ENCODE measurements around the gene TRIM54. TPM values are rescaled to one million over a fixed set of nuclear protein-coding genes. Genes with fewer than 3 reads are reported as not detected.
"Not testable (repeated sequence)": the region's sequence is repeated elsewhere in the genome, so short reads cannot be mapped to it uniquely, and the experiment has no call there.

Gene TRIM54
- total RNA-seq, 3 donors from 2014 or later, result 0.43 TPM; not detected in 2

DNA sequence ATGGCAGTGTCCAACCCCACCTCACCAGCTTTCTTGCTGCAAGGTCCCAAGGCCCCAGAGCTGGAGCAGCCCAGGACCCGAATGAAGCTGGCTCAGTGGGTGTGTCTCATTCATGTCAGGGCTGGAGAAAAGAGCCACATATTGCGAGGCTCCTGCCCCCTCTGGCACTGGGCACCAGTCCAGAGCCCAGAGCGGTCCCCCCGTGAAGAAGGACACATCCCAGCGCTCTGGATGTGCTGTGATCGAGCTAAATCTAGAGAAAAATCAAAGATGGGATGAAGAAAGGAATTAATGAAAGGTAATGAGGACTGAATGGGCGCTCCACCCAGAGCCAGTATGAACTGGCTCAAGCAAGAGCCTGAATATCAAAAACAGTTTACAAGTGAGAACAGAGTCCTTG lies 53.9 kb downstream of the TRIM54 start:
- intact Hi-C loops (cut with DNase I, micrococcal nuclease), result no loop called here
- H3K4me1 ChIP-seq (ENCODE audit: low read depth), result no peaks in the 10 kb centered on the region
- no peak for TF ChIP-seq CTCF (IDR thresholded peaks at IDR 0.05)
- peaks cover 16% of the 10 kb centered on the region for H3K36me3 ChIP-seq (ENCODE audit: low read depth)
- ATAC-seq, result no peak
- no peak for DNase-seq
- H3K9me3 ChIP-seq, result no peaks in the 10 kb centered on the region
- H3K4me3 ChIP-seq, result no peak overlapping the region

DNA sequence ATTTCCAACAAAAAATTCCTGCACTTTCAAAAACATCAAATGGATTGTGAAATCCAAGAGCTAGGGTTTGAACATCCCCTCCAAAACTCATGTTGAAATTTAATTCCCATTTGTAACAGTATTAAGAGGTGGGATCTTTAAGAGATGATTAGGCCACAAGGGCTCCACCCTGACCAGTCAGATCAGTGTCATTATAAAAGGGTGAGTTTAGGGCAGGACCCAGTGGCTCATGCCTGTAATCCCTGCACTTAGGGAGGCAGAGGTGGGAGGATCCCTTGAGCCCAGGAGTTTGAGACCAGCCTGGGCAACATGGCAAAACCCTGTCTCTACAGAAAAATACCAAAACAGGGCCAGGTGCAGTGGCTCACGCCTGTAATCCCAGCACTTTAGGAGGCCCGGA lies 65.4 kb downstream of the TRIM54 start:
- Histone ChIP-seq H3K36me3 (ENCODE audit: low read depth) (no peaks in the 10 kb centered on the region), H3K9me3 (no peaks in the 10 kb centered on the region), H3K4me3 (no peak overlapping the region), H3K4me1 (ENCODE audit: low read depth) (no peaks in the 10 kb centered on the region)
- TF ChIP-seq CTCF (IDR thresholded peaks at IDR 0.05), result no peak
- no peak for ATAC-seq
- DNase-seq, result no peak
- intact Hi-C loops (cut with DNase I, micrococcal nuclease), result no loop called here

GRCh38 chr2:27350106-27350693 lies 68.0 kb downstream of the TRIM54 start:
- intact Hi-C loops (cut with DNase I, micrococcal nuclease), result no loop called here
- H3K36me3 ChIP-seq (ENCODE audit: low read depth), result no peaks in the 10 kb centered on the region
- no peaks in the 10 kb centered on the region for H3K9me3 ChIP-seq
- TF ChIP-seq CTCF (IDR thresholded peaks at IDR 0.05), result no peak
- H3K4me1 ChIP-seq (ENCODE audit: low read depth), result peaks cover 25% of the 10 kb centered on the region
- no peak for ATAC-seq
- no peak for DNase-seq
- H3K4me3 ChIP-seq, result no peak overlapping the region

GRCh38 chr2:27351802-27352598 lies 69.8 kb downstream of the TRIM54 start:
- intact Hi-C loops (cut with DNase I, micrococcal nuclease), result no loop called here
- DNase-seq (no peak), ATAC-seq (no peak)
- no peaks in the 10 kb centered on the region for H3K36me3 ChIP-seq (ENCODE audit: low read depth)
- no peak for TF ChIP-seq CTCF (IDR thresholded peaks at IDR 0.05)
- no peaks in the 10 kb centered on the region for H3K9me3 ChIP-seq
- peaks cover 31% of the 10 kb centered on the region for H3K4me1 ChIP-seq (ENCODE audit: low read depth)
- no peak overlapping the region for H3K4me3 ChIP-seq

- H3K36me3 ChIP-seq (ENCODE audit: low read depth); H3K4me3 ChIP-seq; DNase-seq; H3K9me3 ChIP-seq; intact Hi-C loops (cut with DNase I, micrococcal nuclease); ATAC-seq: not testable (repeated sequence)
- H3K4me1 ChIP-seq (ENCODE audit: low read depth), result peaks cover 41% of the 10 kb centered on the region
Measured at GRCh38 chr2:27353386-27353761, 71.1 kb downstream of the TRIM54 start.

DNA sequence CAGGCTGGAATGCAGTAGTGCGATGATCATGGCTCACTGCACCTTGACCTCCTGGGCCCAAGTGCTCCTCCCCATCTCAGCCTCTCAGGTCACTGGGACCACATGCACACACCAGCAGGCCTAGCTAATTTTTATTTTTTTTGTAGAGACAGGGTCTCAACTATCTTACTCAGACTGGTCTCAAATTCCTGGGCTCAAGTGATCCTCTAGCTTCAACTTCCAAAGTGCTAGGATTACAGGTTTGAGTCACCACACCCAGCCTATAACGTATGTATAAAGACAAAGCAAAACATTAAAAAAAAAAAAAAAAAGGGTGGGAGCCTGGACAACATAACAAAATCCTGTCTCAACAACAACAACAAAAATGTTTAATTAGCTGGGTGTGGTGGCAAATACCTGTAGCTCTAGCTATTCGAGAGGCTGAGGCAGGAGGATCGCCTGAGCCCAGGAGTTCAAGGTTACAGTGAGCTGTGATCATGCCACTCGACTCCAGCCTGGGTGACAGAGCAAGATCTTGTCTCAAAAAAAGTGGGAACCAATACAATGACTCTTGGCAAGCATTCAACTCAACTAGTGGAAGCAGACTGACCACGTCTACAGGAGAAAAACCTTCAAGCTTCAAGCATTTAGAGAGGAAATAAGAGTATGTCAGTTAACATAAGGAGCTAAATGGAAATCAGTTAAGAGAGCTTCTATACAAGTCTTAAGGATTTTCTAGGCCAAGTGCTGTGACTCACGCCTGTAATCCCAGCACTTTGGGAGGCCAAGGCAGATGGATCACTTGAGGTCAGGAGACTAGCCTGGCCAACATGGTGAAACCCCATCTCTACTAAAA lies 71.8 kb downstream of the TRIM54 start:
- no peaks in the 10 kb centered on the region for H3K9me3 ChIP-seq
- TF ChIP-seq CTCF (IDR thresholded peaks at IDR 0.05), result no peak
- intact Hi-C loops (cut with DNase I, micrococcal nuclease), result no loop called here
- ATAC-seq, result no peak
- no peaks in the 10 kb centered on the region for H3K36me3 ChIP-seq (ENCODE audit: low read depth)
- H3K4me1 ChIP-seq (ENCODE audit: low read depth), result peaks cover 41% of the 10 kb centered on the region
- no peak overlapping the region for H3K4me3 ChIP-seq
- DNase-seq, result no peak
